HG02610 (cell line): Measurements from ENCODE around the gene WWP2.
A peak's percentile ranks its signal among the peaks of the same experiment; 100 is the strongest.

Experiments
- ATAC-seq: cut with Tn5 transposase; IDR thresholded peaks from one replicate; pipeline ENCODE4 v1.9.1; 2021; ENCODE audit warnings: mild to moderate bottlenecking, moderate library complexity; ENCODE audit not compliant: unreplicated experiment

WWP2 gene

GRCh38 chr16:69924041-69924775 is 162.1 kb downstream of the WWP2 start:
- ATAC-seq, result no peak

GRCh38 chr16:69924777-69925191 is 162.7 kb downstream of the WWP2 start:
- no peak for ATAC-seq

- no peak for ATAC-seq
Observed at GRCh38 chr16:69925311-69925710, 163.2 kb downstream of the WWP2 start.

- ATAC-seq, result no peak
Observed at GRCh38 chr16:69926241-69926640, 164.1 kb downstream of the WWP2 start.

GRCh38 chr16:69927056-69927757 is 165.1 kb downstream of the WWP2 start:
- no peak for ATAC-seq

- no peak for ATAC-seq
Observed at GRCh38 chr16:69928856-69929400, 166.8 kb downstream of the WWP2 start.

- no peak for ATAC-seq
Observed at GRCh38 chr16:69929480-69929879, 167.3 kb downstream of the WWP2 start.

- ATAC-seq, result peak; percentile 41
Observed at GRCh38 chr16:69930117-69930776, 168.1 kb downstream of the WWP2 start.

- ATAC-seq, result no peak
Observed at GRCh38 chr16:69931631-69932030, 169.5 kb downstream of the WWP2 start.

GRCh38 chr16:69932228-69932627 is 170.1 kb downstream of the WWP2 start:
- ATAC-seq, result no peak

- no peak for ATAC-seq
Observed at GRCh38 chr16:69932691-69933392, 170.7 kb downstream of the WWP2 start.

GRCh38 chr16:69934044-69934443 is 171.9 kb downstream of the WWP2 start:
- ATAC-seq, result no peak

GRCh38 chr16:69934751-69935150 is 172.6 kb downstream of the WWP2 start:
- ATAC-seq, result no peak

GRCh38 chr16:69935278-69935711 is 173.2 kb downstream of the WWP2 start:
- no peak for ATAC-seq

- ATAC-seq, result no peak
Observed at GRCh38 chr16:69935740-69936139, 173.6 kb downstream of the WWP2 start.

- no peak for ATAC-seq
Observed at GRCh38 chr16:69936252-69936651, 174.1 kb downstream of the WWP2 start.

GRCh38 chr16:69936751-69937211 is 174.6 kb downstream of the WWP2 start:
- ATAC-seq, result no peak

- ATAC-seq, result no peak
Observed at GRCh38 chr16:69937465-69937951, 175.4 kb downstream of the WWP2 start.

GRCh38 chr16:69938981-69939820 is 177.1 kb downstream of the WWP2 start:
- ATAC-seq, result no peak
